ENCODE measurements around the gene LURAP1L.

LURAP1L gene

GRCh38 chr9:12753931-12754330, 20.9 kb upstream of the LURAP1L start:
- no peaks in the 10 kb centered on the region for H3K9me3 ChIP-seq (ENCODE audit: low read length)
- no peak overlapping the region for H3K4me3 ChIP-seq (ENCODE audit: low read depth in 1 of 2, low read length in 2 of 2)
- no peak overlapping the region for H3K9ac ChIP-seq (ENCODE audit: low read length)
- H3K36me3 ChIP-seq (ENCODE audit: insufficient read depth, low read length): no peaks in the 10 kb centered on the region
- H3K27ac ChIP-seq (ENCODE audit: low read depth, low read length): no peak overlapping the region
- no peaks in the 10 kb centered on the region for H3K27me3 ChIP-seq (ENCODE audit: control insufficient read depth in 1 of 2, insufficient read depth in 2 of 2, low read length in 2 of 2)
- H3K4me1 ChIP-seq (ENCODE audit: insufficient read depth, low read length): no peaks in the 10 kb centered on the region

- no peak overlapping the region for H3K4me3 ChIP-seq (ENCODE audit: low read depth in 1 of 2, low read length in 2 of 2)
- no peaks in the 10 kb centered on the region for H3K36me3 ChIP-seq (ENCODE audit: insufficient read depth, low read length)
- H3K9me3 ChIP-seq (ENCODE audit: low read length): no peaks in the 10 kb centered on the region
- H3K27me3 ChIP-seq (ENCODE audit: control insufficient read depth in 1 of 2, insufficient read depth in 2 of 2, low read length in 2 of 2): no peaks in the 10 kb centered on the region
- peaks cover 4% of the 10 kb centered on the region for H3K4me1 ChIP-seq (ENCODE audit: insufficient read depth, low read length)
- no peak overlapping the region for H3K27ac ChIP-seq (ENCODE audit: low read depth, low read length)
- H3K9ac ChIP-seq (ENCODE audit: low read length): no peak overlapping the region
Observed at GRCh38 chr9:12759761-12760160, 15.1 kb upstream of the LURAP1L start.

GRCh38 chr9:12760758-12761157, 14.1 kb upstream of the LURAP1L start:
- H3K9me3 ChIP-seq (ENCODE audit: low read length): no peaks in the 10 kb centered on the region
- H3K27me3 ChIP-seq (ENCODE audit: control insufficient read depth in 1 of 2, insufficient read depth in 2 of 2, low read length in 2 of 2): no peaks in the 10 kb centered on the region
- no peak overlapping the region for H3K27ac ChIP-seq (ENCODE audit: low read depth, low read length)
- H3K9ac ChIP-seq (ENCODE audit: low read length): no peak overlapping the region
- peaks cover 4% of the 10 kb centered on the region for H3K4me1 ChIP-seq (ENCODE audit: insufficient read depth, low read length)
- H3K4me3 ChIP-seq (ENCODE audit: low read depth in 1 of 2, low read length in 2 of 2): no peak overlapping the region
- no peaks in the 10 kb centered on the region for H3K36me3 ChIP-seq (ENCODE audit: insufficient read depth, low read length)

- H3K4me3 ChIP-seq (ENCODE audit: low read depth in 1 of 2, low read length in 2 of 2): no peak overlapping the region
- H3K4me1 ChIP-seq (ENCODE audit: insufficient read depth, low read length): peaks cover 4% of the 10 kb centered on the region
- H3K9ac ChIP-seq (ENCODE audit: low read length): no peak overlapping the region
- no peaks in the 10 kb centered on the region for H3K27me3 ChIP-seq (ENCODE audit: control insufficient read depth in 1 of 2, insufficient read depth in 2 of 2, low read length in 2 of 2)
- H3K27ac ChIP-seq (ENCODE audit: low read depth, low read length): no peak overlapping the region
- H3K9me3 ChIP-seq (ENCODE audit: low read length): no peaks in the 10 kb centered on the region
- no peaks in the 10 kb centered on the region for H3K36me3 ChIP-seq (ENCODE audit: insufficient read depth, low read length)
Observed at GRCh38 chr9:12764150-12764549, 10.7 kb upstream of the LURAP1L start.

- H3K4me1 ChIP-seq (ENCODE audit: insufficient read depth, low read length): no peaks in the 10 kb centered on the region
- H3K27ac ChIP-seq (ENCODE audit: low read depth, low read length): no peak overlapping the region
Observed at GRCh38 chr9:12765088-12765798, 9.6 kb upstream of the LURAP1L start.

GRCh38 chr9:12766357-12766756, 8.5 kb upstream of the LURAP1L start:
- H3K27me3 ChIP-seq (ENCODE audit: control insufficient read depth in 1 of 2, insufficient read depth in 2 of 2, low read length in 2 of 2): no peaks in the 10 kb centered on the region
- H3K36me3 ChIP-seq (ENCODE audit: insufficient read depth, low read length): no peaks in the 10 kb centered on the region
- H3K27ac ChIP-seq (ENCODE audit: low read depth, low read length): no peak overlapping the region
- H3K4me3 ChIP-seq (ENCODE audit: low read depth in 1 of 2, low read length in 2 of 2): no peak overlapping the region
- no peaks in the 10 kb centered on the region for H3K4me1 ChIP-seq (ENCODE audit: insufficient read depth, low read length)
- no peaks in the 10 kb centered on the region for H3K9me3 ChIP-seq (ENCODE audit: low read length)
- no peak overlapping the region for H3K9ac ChIP-seq (ENCODE audit: low read length)

More at GRCh38 chr9:12765088-12765798, 9.6 kb upstream of the LURAP1L start:
- H3K27me3 ChIP-seq (ENCODE audit: control insufficient read depth in 1 of 2, insufficient read depth in 2 of 2, low read length in 2 of 2): no peaks in the 10 kb centered on the region
- no peaks in the 10 kb centered on the region for H3K36me3 ChIP-seq (ENCODE audit: insufficient read depth, low read length)
- no peaks in the 10 kb centered on the region for H3K9me3 ChIP-seq (ENCODE audit: low read length)
- H3K4me3 ChIP-seq (ENCODE audit: low read depth in 1 of 2, low read length in 2 of 2): no peak overlapping the region
- no peak overlapping the region for H3K9ac ChIP-seq (ENCODE audit: low read length)

GRCh38 chr9:12770261-12770660, 4.6 kb upstream of the LURAP1L start:
- Histone ChIP-seq H3K9me3 (ENCODE audit: low read length) (no peaks in the 10 kb centered on the region), H3K36me3 (ENCODE audit: insufficient read depth, low read length) (no peaks in the 10 kb centered on the region), H3K4me1 (ENCODE audit: insufficient read depth, low read length) (peaks cover 4% of the 10 kb centered on the region), H3K9ac (ENCODE audit: low read length) (no peak overlapping the region), H3K27me3 (ENCODE audit: control insufficient read depth in 1 of 2, insufficient read depth in 2 of 2, low read length in 2 of 2) (no peaks in the 10 kb centered on the region), H3K27ac (ENCODE audit: low read depth, low read length) (no peak overlapping the region), H3K4me3 (ENCODE audit: low read depth in 1 of 2, low read length in 2 of 2) (no peak overlapping the region)

GRCh38 chr9:12771891-12772290, 2.9 kb upstream of the LURAP1L start:
- Histone ChIP-seq H3K9me3 (ENCODE audit: low read length) (no peaks in the 10 kb centered on the region), H3K4me3 (ENCODE audit: low read depth in 1 of 2, low read length in 2 of 2) (no peak overlapping the region), H3K9ac (ENCODE audit: low read length) (no peak overlapping the region), H3K27me3 (ENCODE audit: control insufficient read depth in 1 of 2, insufficient read depth in 2 of 2, low read length in 2 of 2) (no peaks in the 10 kb centered on the region), H3K27ac (ENCODE audit: low read depth, low read length) (no peak overlapping the region), H3K36me3 (ENCODE audit: insufficient read depth, low read length) (no peaks in the 10 kb centered on the region), H3K4me1 (ENCODE audit: insufficient read depth, low read length) (peaks cover 4% of the 10 kb centered on the region)

GRCh38 chr9:12773562-12773961, 1.3 kb upstream of the LURAP1L start:
- Histone ChIP-seq H3K9me3 (ENCODE audit: low read length) (no peaks in the 10 kb centered on the region), H3K36me3 (ENCODE audit: insufficient read depth, low read length) (no peaks in the 10 kb centered on the region), H3K4me1 (ENCODE audit: insufficient read depth, low read length) (peaks cover 13% of the 10 kb centered on the region), H3K27me3 (ENCODE audit: control insufficient read depth in 1 of 2, insufficient read depth in 2 of 2, low read length in 2 of 2) (no peaks in the 10 kb centered on the region), H3K27ac (ENCODE audit: low read depth, low read length) (no peak overlapping the region), H3K9ac (ENCODE audit: low read length) (no peak overlapping the region), H3K4me3 (ENCODE audit: low read depth in 1 of 2, low read length in 2 of 2) (no peak overlapping the region)

GRCh38 chr9:12775679-12776512, 1.1 kb downstream of the LURAP1L start:
- H3K4me3 ChIP-seq (ENCODE audit: low read depth in 1 of 2, low read length in 2 of 2): peak overlapping the region; percentile 88 to 99
- H3K27ac ChIP-seq (ENCODE audit: low read depth, low read length): peak overlapping the region; percentile 98
- H3K27me3 ChIP-seq (ENCODE audit: control insufficient read depth in 1 of 2, insufficient read depth in 2 of 2, low read length in 2 of 2): no peaks in the 10 kb centered on the region
- no peaks in the 10 kb centered on the region for H3K9me3 ChIP-seq (ENCODE audit: low read length)
- peak overlapping the region; percentile 95 for H3K9ac ChIP-seq (ENCODE audit: low read length)
- no peaks in the 10 kb centered on the region for H3K36me3 ChIP-seq (ENCODE audit: insufficient read depth, low read length)
- peaks cover 31% of the 10 kb centered on the region for H3K4me1 ChIP-seq (ENCODE audit: insufficient read depth, low read length)

GRCh38 chr9:12776513-12777055, 1.8 kb downstream of the LURAP1L start:
- Histone ChIP-seq H3K27ac (ENCODE audit: low read depth, low read length) (peak overlapping the region; percentile 98), H3K4me1 (ENCODE audit: insufficient read depth, low read length) (peaks cover 31% of the 10 kb centered on the region), H3K27me3 (ENCODE audit: control insufficient read depth in 1 of 2, insufficient read depth in 2 of 2, low read length in 2 of 2) (no peaks in the 10 kb centered on the region), H3K9me3 (ENCODE audit: low read length) (no peaks in the 10 kb centered on the region), H3K4me3 (ENCODE audit: low read depth in 1 of 2, low read length in 2 of 2) (peak overlapping the region; percentile 88 to 99), H3K36me3 (ENCODE audit: insufficient read depth, low read length) (no peaks in the 10 kb centered on the region), H3K9ac (ENCODE audit: low read length) (peak overlapping the region; percentile 70)

All from muscle layer of colon (tissue), 2 donors.